Measurements from ENCODE around the gene SASH1. TPM values are rescaled to one million over a fixed set of nuclear protein-coding genes. Genes with fewer than 3 reads are reported as not detected.

SASH1 gene
- total RNA-seq, 4 donors from 2014 or later, result 132 to 238 (median 160) TPM

- DNase-seq (ENCODE audit: low spot score in 2 of 2), result peak in 1 of 2 donors; percentile 49
- Histone ChIP-seq H3K4me3 (peak overlapping the region in 1 of 4 donors; percentile 13), H3K9me3 (no peaks in the 10 kb centered on the region), H3K27ac (peak overlapping the region; percentile 66 to 93 (median 80)), H3K27me3 (no peaks in the 10 kb centered on the region), H3K36me3 (peaks cover 0 to 20% (median 0%) of the 10 kb centered on the region in 3 donors), H3K4me1 (peaks cover 0 to 93% (median 32%) of the 10 kb centered on the region in 4 donors)
- WGBS, 2 donors, result 24 to 35% methylated on average over 12 of the region's 12 CpGs
- TF ChIP-seq EP300 (IDR thresholded peaks at IDR 0.05) (peak in 1 of 2 donors; percentile 73), POLR2A (IDR thresholded peaks at IDR 0.05) (peak in 1 of 2 donors; percentile 11)
- TF ChIP-seq, protein P1, sequence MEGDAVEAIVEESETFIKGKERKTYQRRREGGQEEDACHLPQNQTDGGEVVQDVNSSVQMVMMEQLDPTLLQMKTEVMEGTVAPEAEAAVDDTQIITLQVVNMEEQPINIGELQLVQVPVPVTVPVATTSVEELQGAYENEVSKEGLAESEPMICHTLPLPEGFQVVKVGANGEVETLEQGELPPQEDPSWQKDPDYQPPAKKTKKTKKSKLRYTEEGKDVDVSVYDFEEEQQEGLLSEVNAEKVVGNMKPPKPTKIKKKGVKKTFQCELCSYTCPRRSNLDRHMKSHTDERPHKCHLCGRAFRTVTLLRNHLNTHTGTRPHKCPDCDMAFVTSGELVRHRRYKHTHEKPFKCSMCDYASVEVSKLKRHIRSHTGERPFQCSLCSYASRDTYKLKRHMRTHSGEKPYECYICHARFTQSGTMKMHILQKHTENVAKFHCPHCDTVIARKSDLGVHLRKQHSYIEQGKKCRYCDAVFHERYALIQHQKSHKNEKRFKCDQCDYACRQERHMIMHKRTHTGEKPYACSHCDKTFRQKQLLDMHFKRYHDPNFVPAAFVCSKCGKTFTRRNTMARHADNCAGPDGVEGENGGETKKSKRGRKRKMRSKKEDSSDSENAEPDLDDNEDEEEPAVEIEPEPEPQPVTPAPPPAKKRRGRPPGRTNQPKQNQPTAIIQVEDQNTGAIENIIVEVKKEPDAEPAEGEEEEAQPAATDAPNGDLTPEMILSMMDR (IDR thresholded peaks at IDR 0.05), result no peak
These were observed 176.0 kb downstream of the SASH1 start for GRCh38 chr6:148518511-148519156.

GRCh38 chr6:148520109-148520841 is 177.6 kb downstream of the SASH1 start:
- TF ChIP-seq POLR2A (IDR thresholded peaks at IDR 0.05), result no peak
- peak in 1 of 2 donors; percentile 34 for TF ChIP-seq EP300 (IDR thresholded peaks at IDR 0.05)
- Histone ChIP-seq H3K27ac (peak overlapping the region; percentile 66 to 93 (median 80)), H3K27me3 (no peaks in the 10 kb centered on the region), H3K4me3 (no peak overlapping the region), H3K4me1 (peaks cover 0 to 93% (median 30%) of the 10 kb centered on the region in 4 donors), H3K9me3 (no peaks in the 10 kb centered on the region), H3K36me3 (peaks cover 0 to 20% (median 0%) of the 10 kb centered on the region in 3 donors)
- no peak for DNase-seq (ENCODE audit: low spot score in 2 of 2)
- WGBS, 2 donors, result 78 to 84% methylated on average over 23 of the region's 23 CpGs

DNA sequence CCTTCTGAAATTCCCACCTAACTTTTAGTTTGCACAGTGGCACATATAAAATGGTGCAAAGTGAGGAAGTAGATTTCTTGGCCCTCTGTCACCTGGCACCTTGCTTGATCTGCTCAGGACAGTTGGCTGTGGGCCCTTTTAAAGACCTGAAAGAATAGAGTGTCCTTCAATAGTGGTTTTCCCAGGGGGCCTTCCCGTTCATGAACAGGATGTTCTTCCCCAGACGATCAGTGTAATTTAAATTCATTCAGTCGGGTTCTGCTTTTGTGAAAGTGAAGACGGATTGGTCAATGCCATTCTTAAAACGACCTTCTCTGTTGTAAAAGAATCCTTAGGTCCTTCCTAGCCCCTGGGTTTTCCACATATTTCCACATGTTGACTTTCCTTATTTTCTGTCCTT is 178.5 kb downstream of the SASH1 start:
- Histone ChIP-seq H3K36me3 (peaks cover 0 to 20% (median 0%) of the 10 kb centered on the region in 3 donors), H3K4me1 (peaks cover 0 to 91% (median 29%) of the 10 kb centered on the region in 4 donors)
- WGBS, 2 donors, result 18 to 27% methylated on average over 5 of the region's 5 CpGs

DNA sequence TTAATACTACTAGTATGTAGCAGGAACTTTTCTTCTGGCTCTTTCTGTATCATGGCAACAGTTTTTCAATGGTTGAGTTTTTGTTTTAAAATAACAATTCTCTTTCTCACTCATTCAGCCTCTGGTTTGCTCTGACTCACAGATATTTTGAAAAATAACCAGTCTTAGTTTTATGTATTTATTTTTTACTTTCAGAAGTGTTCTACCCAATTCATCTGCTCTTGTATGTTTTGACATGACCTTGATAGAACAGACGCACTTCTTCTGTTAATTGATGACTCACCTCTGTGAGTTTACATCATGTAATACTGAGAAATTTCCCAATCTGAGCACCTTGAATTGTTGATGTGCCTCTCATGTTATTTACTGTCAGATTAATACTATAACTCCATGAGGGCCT is 178.9 kb downstream of the SASH1 start:
- Histone ChIP-seq H3K27me3 (no peaks in the 10 kb centered on the region), H3K36me3 (peaks cover 0 to 19% (median 0%) of the 10 kb centered on the region in 3 donors), H3K4me3 (no peak overlapping the region), H3K27ac (peak overlapping the region; percentile 66 to 93 (median 80)), H3K9me3 (no peaks in the 10 kb centered on the region), H3K4me1 (peaks cover 0 to 86% (median 28%) of the 10 kb centered on the region in 4 donors)
- DNase-seq (ENCODE audit: low spot score in 2 of 2), result no peak
- TF ChIP-seq, protein P1 (IDR thresholded peaks at IDR 0.05), result no peak
- no peak for TF ChIP-seq POLR2A (IDR thresholded peaks at IDR 0.05)
- no peak for TF ChIP-seq EP300 (IDR thresholded peaks at IDR 0.05)
- 28 to 30% methylated on average over 1 of the region's 1 CpG for WGBS, 2 donors

More for the DNA sequence above, 178.5 kb downstream of the SASH1 start:
- Histone ChIP-seq H3K9me3 (no peaks in the 10 kb centered on the region), H3K27me3 (no peaks in the 10 kb centered on the region), H3K4me3 (no peak overlapping the region), H3K27ac (peak overlapping the region; percentile 66 to 93 (median 80))
- no peak for TF ChIP-seq POLR2A (IDR thresholded peaks at IDR 0.05)
- TF ChIP-seq EP300 (IDR thresholded peaks at IDR 0.05), result peak in 1 of 2 donors; percentile 56
- DNase-seq (ENCODE audit: low spot score in 2 of 2), result no peak

DNA sequence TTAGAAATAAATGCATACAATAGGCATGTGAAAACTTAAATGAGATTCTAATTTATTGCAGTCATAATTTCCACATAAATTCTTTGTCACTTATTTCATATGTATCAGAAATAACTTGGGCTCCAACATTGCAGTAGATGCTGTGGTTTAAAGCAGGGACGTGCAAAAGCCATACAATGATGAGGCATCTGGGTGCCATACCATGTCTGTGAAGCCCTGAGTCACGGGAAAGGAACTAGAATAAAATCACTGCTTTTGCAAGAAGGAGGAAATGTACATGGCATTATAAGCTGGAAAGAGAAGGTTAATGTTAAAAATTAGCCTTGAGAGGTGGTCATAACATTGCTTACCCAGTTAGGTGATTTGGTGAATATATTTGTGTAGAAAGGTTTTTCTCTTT is 180.4 kb downstream of the SASH1 start:
- Histone ChIP-seq H3K27ac (peak overlapping the region in 1 of 4 donors; percentile 59), H3K27me3 (no peaks in the 10 kb centered on the region), H3K4me3 (no peak overlapping the region), H3K36me3 (peaks cover 0 to 30% (median 0%) of the 10 kb centered on the region in 3 donors), H3K9me3 (no peaks in the 10 kb centered on the region), H3K4me1 (peaks cover 0 to 77% (median 28%) of the 10 kb centered on the region in 4 donors)
- no peak for DNase-seq (ENCODE audit: low spot score in 2 of 2)
- WGBS, 2 donors, result 60 to 66% methylated on average over 2 of the region's 2 CpGs
- no peak for TF ChIP-seq EP300 (IDR thresholded peaks at IDR 0.05)
- no peak for TF ChIP-seq POLR2A (IDR thresholded peaks at IDR 0.05)
- TF ChIP-seq, protein P1 (IDR thresholded peaks at IDR 0.05), result no peak

All from tibial nerve (tissue), 4 donors.